ENCODE data around the gene ARHGEF26. TPM values are rescaled to one million over a fixed set of nuclear protein-coding genes. Genes with fewer than 3 reads are reported as not detected.

The ARHGEF26 gene
- total and polyA plus RNA-seq, 9 donors = 9.4 to 20.1 (median 12.2) TPM

DNA sequence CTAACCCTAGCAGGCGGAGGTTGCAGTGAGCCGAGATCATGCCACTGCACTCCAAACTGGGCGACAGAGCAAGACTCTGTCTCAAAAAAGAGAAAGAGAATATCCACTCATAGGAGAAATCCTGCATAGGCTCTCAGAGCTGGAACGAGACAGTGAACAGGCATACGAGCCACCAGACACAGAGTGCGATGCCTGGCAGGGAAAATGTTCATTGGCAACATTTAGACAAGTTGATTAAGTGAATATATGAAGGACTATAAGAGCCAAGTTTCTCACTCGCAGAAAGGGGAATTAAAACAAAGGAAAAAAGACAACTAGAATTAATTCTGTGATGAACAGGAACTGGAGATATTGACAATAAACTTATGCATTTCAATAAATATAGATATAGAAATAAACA lies 27.1 kb upstream of the ARHGEF26 start:
- Histone ChIP-seq H3K4me1 (ENCODE audit: control insufficient read depth, insufficient read depth, low read length) (no peaks in the 10 kb centered on the region), H3K9me3 (replicated peaks; ENCODE audit: control insufficient read depth, low read depth, low read length) (no peaks in the 10 kb centered on the region), H3K27ac (ENCODE audit: low read length) (no peak overlapping the region), H3K27me3 (ENCODE audit: control insufficient read depth, insufficient read depth, low read length) (no peaks in the 10 kb centered on the region), H3K4me3 (ENCODE audit: low read length) (no peak overlapping the region), H3K36me3 (ENCODE audit: control insufficient read depth, insufficient read depth, low read length) (no peaks in the 10 kb centered on the region)
- DNase-seq = no peak
- 90% methylated on average over 5 of the region's 7 CpGs for WGBS (ENCODE audit: insufficient coverage)

DNA sequence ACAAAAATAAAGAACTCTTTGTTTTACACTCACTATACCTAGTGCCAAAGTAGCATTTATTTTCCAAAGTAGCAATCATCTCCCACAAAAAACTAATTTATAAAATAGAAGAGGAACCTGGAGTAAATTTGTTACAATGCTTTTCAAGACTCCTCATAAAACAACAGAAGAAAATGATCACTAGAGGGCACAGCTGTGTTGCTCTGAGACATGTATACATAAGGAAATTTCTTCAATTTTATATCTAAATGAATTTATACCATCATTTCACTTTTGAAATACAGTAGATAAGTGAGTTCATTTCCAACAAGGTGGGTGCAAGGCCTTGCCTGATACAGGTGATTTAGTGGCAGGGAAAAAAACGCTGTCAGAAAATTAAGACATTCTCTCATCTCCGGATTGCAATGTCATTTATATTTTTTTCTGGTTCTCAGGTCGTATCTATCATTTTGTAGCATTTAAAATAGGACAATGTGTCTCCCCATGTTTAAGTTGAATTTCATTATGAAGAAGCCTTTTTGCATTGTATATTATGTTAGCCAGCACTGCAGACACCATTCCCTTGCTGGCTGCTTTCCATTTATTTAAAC lies 25.3 kb upstream of the ARHGEF26 start:
- H3K27me3 ChIP-seq (ENCODE audit: control insufficient read depth, insufficient read depth, low read length) = no peaks in the 10 kb centered on the region
- no peak overlapping the region for H3K27ac ChIP-seq (ENCODE audit: low read length)
- H3K4me3 ChIP-seq (ENCODE audit: low read length) = no peak overlapping the region
- peak; percentile 56 for DNase-seq
- H3K4me1 ChIP-seq (ENCODE audit: control insufficient read depth, insufficient read depth, low read length) = no peaks in the 10 kb centered on the region
- H3K9me3 ChIP-seq (replicated peaks; ENCODE audit: control insufficient read depth, low read depth, low read length) = no peaks in the 10 kb centered on the region
- no CpG with 5 or more reads among the region's 3 CpGs for WGBS (ENCODE audit: insufficient coverage)
- no peaks in the 10 kb centered on the region for H3K36me3 ChIP-seq (ENCODE audit: control insufficient read depth, insufficient read depth, low read length)

DNA sequence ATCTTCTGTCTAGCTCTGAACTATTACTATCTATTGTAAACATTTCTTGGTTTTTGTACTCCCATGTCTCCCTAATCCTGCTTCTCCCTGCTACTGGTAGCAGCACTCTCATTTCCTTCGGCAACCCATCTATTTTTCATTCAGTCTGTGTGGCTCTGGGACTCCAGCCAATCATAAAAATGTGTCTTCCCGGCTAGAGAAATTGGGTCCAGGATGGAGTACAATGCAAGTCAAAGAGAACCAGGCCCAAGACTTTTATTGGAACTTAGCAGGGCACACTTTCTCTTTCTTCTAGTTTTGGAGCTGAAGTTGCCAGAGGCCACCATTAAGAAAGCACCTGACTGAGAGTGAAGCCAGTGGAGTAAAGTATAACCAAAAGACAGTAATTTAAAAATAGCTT lies 22.8 kb upstream of the ARHGEF26 start:
- no peak overlapping the region for H3K27ac ChIP-seq (ENCODE audit: low read length)
- H3K9me3 ChIP-seq (replicated peaks; ENCODE audit: control insufficient read depth, low read depth, low read length) = no peaks in the 10 kb centered on the region
- 20% methylated on average over 1 of the region's 2 CpGs for WGBS (ENCODE audit: insufficient coverage)
- H3K4me1 ChIP-seq (ENCODE audit: control insufficient read depth, insufficient read depth, low read length) = no peaks in the 10 kb centered on the region
- H3K36me3 ChIP-seq (ENCODE audit: control insufficient read depth, insufficient read depth, low read length) = no peaks in the 10 kb centered on the region
- H3K27me3 ChIP-seq (ENCODE audit: control insufficient read depth, insufficient read depth, low read length) = no peaks in the 10 kb centered on the region
- no peak for DNase-seq
- H3K4me3 ChIP-seq (ENCODE audit: low read length) = no peak overlapping the region

DNA sequence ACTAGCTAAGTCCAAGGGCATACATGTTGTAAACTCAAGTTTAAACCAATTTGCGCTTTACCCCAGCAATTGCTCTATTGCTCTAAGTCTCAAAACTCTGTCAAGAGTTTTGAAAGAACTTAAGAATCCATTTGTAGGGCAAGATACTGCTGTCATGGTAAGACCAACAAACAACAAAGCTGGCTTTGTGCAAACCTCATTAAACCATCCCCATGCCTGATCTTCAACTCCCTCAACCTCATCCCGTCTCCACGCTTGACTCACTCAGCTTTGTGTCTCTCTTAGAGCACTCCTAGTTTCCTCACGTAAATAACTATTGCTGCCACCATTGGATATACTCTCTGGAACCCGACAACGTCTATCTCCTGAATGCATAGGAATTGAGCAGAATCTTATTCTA lies 20.6 kb upstream of the ARHGEF26 start:
- WGBS (ENCODE audit: insufficient coverage) = 100% methylated on average over 4 of the region's 6 CpGs

DNA sequence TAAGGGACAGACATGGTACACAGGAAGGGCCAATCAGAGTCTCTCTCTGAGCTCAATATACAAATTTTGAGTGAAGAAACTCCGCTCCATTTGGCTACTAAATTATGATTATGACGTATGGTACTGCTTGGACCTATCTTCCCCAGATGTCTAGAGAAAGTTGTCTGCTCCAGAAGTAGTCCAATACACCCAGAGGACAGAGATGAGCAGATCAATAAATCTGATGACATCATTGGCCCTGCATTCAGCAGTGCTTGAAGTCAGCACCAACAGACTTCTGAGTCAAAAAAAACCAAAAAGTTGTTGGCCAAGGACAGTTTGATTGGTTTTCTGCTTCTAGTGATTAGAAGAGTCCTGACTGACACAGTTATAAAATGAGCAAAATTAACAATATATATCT lies 19.9 kb upstream of the ARHGEF26 start:
- Histone ChIP-seq H3K36me3 (ENCODE audit: control insufficient read depth, insufficient read depth, low read length) (no peaks in the 10 kb centered on the region), H3K27ac (ENCODE audit: low read length) (no peak overlapping the region), H3K27me3 (ENCODE audit: control insufficient read depth, insufficient read depth, low read length) (no peaks in the 10 kb centered on the region), H3K9me3 (replicated peaks; ENCODE audit: control insufficient read depth, low read depth, low read length) (no peaks in the 10 kb centered on the region), H3K4me1 (ENCODE audit: control insufficient read depth, insufficient read depth, low read length) (no peaks in the 10 kb centered on the region), H3K4me3 (ENCODE audit: low read length) (no peak overlapping the region)
- WGBS (ENCODE audit: insufficient coverage) = no CpG with 5 or more reads among the region's 2 CpGs
- DNase-seq = no peak

More for the DNA sequence above, 20.6 kb upstream of the ARHGEF26 start:
- Histone ChIP-seq H3K27me3 (ENCODE audit: control insufficient read depth, insufficient read depth, low read length) (no peaks in the 10 kb centered on the region), H3K4me3 (ENCODE audit: low read length) (no peak overlapping the region), H3K36me3 (ENCODE audit: control insufficient read depth, insufficient read depth, low read length) (no peaks in the 10 kb centered on the region), H3K9me3 (replicated peaks; ENCODE audit: control insufficient read depth, low read depth, low read length) (no peaks in the 10 kb centered on the region), H3K27ac (ENCODE audit: low read length) (no peak overlapping the region), H3K4me1 (ENCODE audit: control insufficient read depth, insufficient read depth, low read length) (no peaks in the 10 kb centered on the region)
- no peak for DNase-seq

DNA sequence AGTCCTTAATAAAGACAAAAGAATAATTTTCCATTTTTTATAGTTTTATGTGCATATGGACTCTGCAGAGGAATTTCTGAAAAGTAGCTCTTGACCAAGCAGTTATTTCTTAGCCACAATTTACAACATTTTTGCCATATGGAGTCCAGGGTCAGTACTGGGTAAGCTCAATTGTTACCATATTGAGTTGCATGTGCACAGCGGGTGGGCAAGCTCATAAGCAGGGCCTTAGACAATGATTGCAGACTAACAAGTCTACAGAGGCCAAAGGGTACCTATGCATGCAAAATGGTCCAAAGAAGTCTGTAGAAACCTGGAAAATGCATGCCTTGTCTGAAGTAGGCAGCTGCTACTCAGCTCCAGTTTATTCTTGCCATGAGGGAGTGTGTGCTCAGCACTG lies 19.0 kb upstream of the ARHGEF26 start:
- Histone ChIP-seq H3K4me3 (ENCODE audit: low read length) (no peak overlapping the region), H3K36me3 (ENCODE audit: control insufficient read depth, insufficient read depth, low read length) (no peaks in the 10 kb centered on the region), H3K9me3 (replicated peaks; ENCODE audit: control insufficient read depth, low read depth, low read length) (no peaks in the 10 kb centered on the region), H3K4me1 (ENCODE audit: control insufficient read depth, insufficient read depth, low read length) (no peaks in the 10 kb centered on the region), H3K27me3 (ENCODE audit: control insufficient read depth, insufficient read depth, low read length) (no peaks in the 10 kb centered on the region), H3K27ac (ENCODE audit: low read length) (no peak overlapping the region)
- WGBS (ENCODE audit: insufficient coverage) = no CpG with 5 or more reads among the region's 1 CpG
- DNase-seq = no peak

DNA sequence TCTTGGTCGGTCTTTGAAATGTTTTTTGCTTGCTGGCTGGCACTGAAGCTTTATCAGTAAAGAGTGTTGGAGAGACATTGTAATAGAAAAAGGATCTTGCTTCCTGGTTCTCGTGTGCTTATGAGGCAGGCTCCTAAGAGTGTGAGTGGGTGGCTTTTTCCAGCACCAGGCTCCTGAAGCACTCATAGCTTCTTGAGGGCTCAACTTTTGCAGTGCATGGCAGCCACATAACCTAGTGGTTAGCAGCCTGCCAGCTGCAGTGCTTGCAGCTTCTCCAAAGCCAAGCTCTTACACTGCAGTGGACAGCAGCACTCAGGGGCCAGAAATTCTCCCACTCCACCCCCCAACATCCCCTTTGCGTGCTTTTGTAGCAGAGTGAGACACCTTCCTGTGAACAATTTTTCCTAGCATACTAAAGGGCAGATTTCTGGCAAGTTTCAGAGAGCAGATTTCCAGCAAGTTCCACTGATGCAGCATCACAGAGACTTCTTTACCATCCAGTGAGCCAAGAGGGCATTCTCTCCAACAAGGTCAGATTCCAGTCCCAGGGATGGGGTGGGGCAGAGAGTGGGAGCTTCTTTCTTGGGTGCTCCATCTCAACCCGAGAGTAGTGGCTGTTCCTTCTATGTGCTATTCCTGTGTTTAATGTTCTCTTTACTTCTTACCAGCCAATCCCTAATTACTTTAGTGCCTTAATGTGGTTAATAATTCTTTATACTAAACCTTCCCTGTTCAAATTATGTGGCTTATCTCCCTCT lies 15.8 kb upstream of the ARHGEF26 start:
- H3K27ac ChIP-seq (ENCODE audit: low read length) = no peak overlapping the region
- no peaks in the 10 kb centered on the region for H3K27me3 ChIP-seq (ENCODE audit: control insufficient read depth, insufficient read depth, low read length)
- 50% methylated on average over 2 of the region's 4 CpGs for WGBS (ENCODE audit: insufficient coverage)
- no peak overlapping the region for H3K4me3 ChIP-seq (ENCODE audit: low read length)
- H3K4me1 ChIP-seq (ENCODE audit: control insufficient read depth, insufficient read depth, low read length) = no peaks in the 10 kb centered on the region
- H3K9me3 ChIP-seq (replicated peaks; ENCODE audit: control insufficient read depth, low read depth, low read length) = no peaks in the 10 kb centered on the region
- H3K36me3 ChIP-seq (ENCODE audit: control insufficient read depth, insufficient read depth, low read length) = no peaks in the 10 kb centered on the region
- DNase-seq = peak; percentile 6

DNA sequence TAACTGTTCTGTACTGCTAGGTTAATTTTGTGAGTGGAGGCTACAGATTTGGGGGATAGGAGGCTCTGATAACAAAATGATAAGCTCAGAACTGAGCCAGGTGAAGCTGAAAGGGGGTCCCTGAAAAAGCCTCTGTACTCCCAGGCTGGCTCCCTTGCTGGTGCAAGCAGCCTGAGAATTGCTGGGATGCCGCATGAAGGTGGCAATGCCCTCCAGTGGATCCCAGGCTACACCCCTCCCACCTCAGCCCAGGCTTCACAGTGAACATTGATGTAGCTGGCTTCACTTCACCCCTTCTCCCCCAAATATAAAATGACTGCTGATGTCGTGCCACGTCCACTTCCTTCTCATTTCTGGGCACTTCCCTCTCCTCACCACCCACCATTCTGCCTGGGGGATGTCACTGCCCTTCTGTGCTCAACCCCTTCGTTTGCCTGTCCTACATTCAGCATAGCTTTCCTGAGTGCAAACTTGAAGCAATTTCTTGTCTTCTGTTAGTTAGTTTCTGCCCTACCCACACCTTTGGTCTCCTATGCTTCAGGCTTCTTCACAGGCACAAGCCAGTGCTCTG lies 9.7 kb upstream of the ARHGEF26 start:
- 67% methylated on average over 4 of the region's 4 CpGs for WGBS (ENCODE audit: insufficient coverage)
- Histone ChIP-seq H3K27me3 (ENCODE audit: control insufficient read depth, insufficient read depth, low read length) (no peaks in the 10 kb centered on the region), H3K4me3 (ENCODE audit: low read length) (no peak overlapping the region), H3K4me1 (ENCODE audit: control insufficient read depth, insufficient read depth, low read length) (no peaks in the 10 kb centered on the region), H3K27ac (ENCODE audit: low read length) (no peak overlapping the region), H3K9me3 (replicated peaks; ENCODE audit: control insufficient read depth, low read depth, low read length) (no peaks in the 10 kb centered on the region), H3K36me3 (ENCODE audit: control insufficient read depth, insufficient read depth, low read length) (no peaks in the 10 kb centered on the region)
- DNase-seq = no peak

DNA sequence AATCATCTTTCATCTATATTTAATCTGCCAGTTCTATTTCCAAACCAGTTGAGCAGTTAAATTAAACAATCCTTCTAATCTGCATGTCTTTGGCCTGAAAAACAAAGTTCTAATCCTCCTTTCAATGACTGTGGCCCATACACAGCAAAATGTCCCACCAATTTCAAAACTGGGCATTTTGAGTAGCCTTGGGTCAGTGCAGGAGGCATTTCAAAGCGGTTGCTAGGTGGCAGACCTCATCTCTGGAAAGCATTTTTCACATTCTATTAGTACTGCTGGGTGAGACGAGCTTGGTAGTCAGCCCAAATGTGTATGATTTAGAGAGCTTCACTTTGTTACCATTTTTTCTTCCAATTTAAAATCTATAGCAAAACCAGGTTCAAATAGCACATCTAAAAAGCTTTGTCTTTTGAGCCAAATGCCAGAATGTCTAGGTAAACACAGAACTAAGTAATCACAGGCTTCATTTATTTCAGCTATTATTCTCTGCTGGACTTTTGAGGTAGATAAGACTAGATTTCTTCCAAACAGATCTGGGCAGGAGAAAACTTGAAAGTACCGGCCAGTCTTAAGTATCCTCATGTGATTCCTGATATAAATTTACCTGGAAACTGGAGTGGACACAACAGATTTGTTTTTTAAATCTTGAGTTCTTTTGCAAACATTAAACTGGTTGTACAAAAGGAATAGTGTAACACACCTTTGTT lies 8.9 kb upstream of the ARHGEF26 start:
- H3K36me3 ChIP-seq (ENCODE audit: control insufficient read depth, insufficient read depth, low read length) = no peaks in the 10 kb centered on the region
- H3K27ac ChIP-seq (ENCODE audit: low read length) = no peak overlapping the region
- WGBS (ENCODE audit: insufficient coverage) = no CpG with 5 or more reads among the region's 3 CpGs
- H3K9me3 ChIP-seq (replicated peaks; ENCODE audit: control insufficient read depth, low read depth, low read length) = no peaks in the 10 kb centered on the region
- no peaks in the 10 kb centered on the region for H3K27me3 ChIP-seq (ENCODE audit: control insufficient read depth, insufficient read depth, low read length)
- no peaks in the 10 kb centered on the region for H3K4me1 ChIP-seq (ENCODE audit: control insufficient read depth, insufficient read depth, low read length)
- no peak for DNase-seq
- H3K4me3 ChIP-seq (ENCODE audit: low read length) = no peak overlapping the region

DNA sequence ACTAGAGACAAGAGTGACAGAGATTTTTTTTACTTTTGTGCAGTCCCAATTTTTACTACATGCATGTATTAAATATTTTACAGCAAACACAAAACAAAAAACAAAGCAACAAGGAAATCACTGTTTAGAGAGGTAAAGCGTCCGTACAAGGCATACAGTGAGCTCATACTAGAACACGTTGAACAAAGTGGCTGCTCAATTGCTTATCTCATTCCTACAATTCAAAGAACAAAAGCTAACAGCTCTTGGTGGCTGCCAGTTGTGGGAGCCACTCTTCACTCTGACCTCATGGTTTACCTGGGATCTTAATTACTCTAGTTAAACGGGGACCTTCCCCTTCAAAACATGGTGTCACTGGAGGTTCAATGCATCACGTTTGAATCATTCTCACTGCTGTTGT lies 7.6 kb upstream of the ARHGEF26 start:
- 100% methylated on average over 2 of the region's 5 CpGs for WGBS (ENCODE audit: insufficient coverage)
- no peak for DNase-seq
- Histone ChIP-seq H3K27me3 (ENCODE audit: control insufficient read depth, insufficient read depth, low read length) (no peaks in the 10 kb centered on the region), H3K36me3 (ENCODE audit: control insufficient read depth, insufficient read depth, low read length) (no peaks in the 10 kb centered on the region), H3K27ac (ENCODE audit: low read length) (no peak overlapping the region), H3K9me3 (replicated peaks; ENCODE audit: control insufficient read depth, low read depth, low read length) (no peaks in the 10 kb centered on the region), H3K4me1 (ENCODE audit: control insufficient read depth, insufficient read depth, low read length) (no peaks in the 10 kb centered on the region), H3K4me3 (ENCODE audit: low read length) (no peak overlapping the region)

Data from muscle of leg (tissue), 11 donors.